NCI-H146 (cell line): Measurements from ENCODE around the gene C10orf88.
"Not testable (repeated sequence)": the region's sequence is repeated elsewhere in the genome, so short reads cannot be mapped to it uniquely, and the experiment has no call there.

Experiments
- DNase-seq: peaks from one replicate; lab custom pipeline; 2025; lab: John Stamatoyannopoulos, UW

Gene C10orf88

GRCh38 chr10:122957474-122957873 is 3.4 kb upstream of the C10orf88 start:
- no peak for DNase-seq

- DNase-seq: no peak
Measured at GRCh38 chr10:122955892-122956291, 1.9 kb upstream of the C10orf88 start.

GRCh38 chr10:122954731-122955050 is 664 bp upstream of the C10orf88 start:
- no peak for DNase-seq

GRCh38 chr10:122949296-122949695 is 4.7 kb downstream of the C10orf88 start:
- no peak for DNase-seq

- no peak for DNase-seq
Measured at GRCh38 chr10:122939856-122940543, 14.0 kb downstream of the C10orf88 start.

GRCh38 chr10:122939133-122939855 is 14.7 kb downstream of the C10orf88 start:
- no peak for DNase-seq

GRCh38 chr10:122931088-122931906 is 22.7 kb downstream of the C10orf88 start:
- DNase-seq: no peak

- no peak for DNase-seq
Measured at GRCh38 chr10:122930140-122930539, 23.9 kb downstream of the C10orf88 start.

- no peak for DNase-seq
Measured at GRCh38 chr10:122915700-122916099, 38.3 kb downstream of the C10orf88 start.

GRCh38 chr10:122911889-122912484 is 42.0 kb downstream of the C10orf88 start:
- DNase-seq: no peak

GRCh38 chr10:122910310-122910709 is 43.7 kb downstream of the C10orf88 start, which contains the start of gene FAM24A:
Gene FAM24A (plus strand): TSS chr10:122910610. CDS start chr10:122911635, 1,025 bp downstream.
- DNase-seq: no peak

GRCh38 chr10:122903861-122904260 is 50.2 kb downstream of the C10orf88 start:
- DNase-seq: not testable (repeated sequence)

- no peak for DNase-seq
Measured at GRCh38 chr10:122894261-122894944, 59.6 kb downstream of the C10orf88 start.

GRCh38 chr10:122884166-122884565 is 69.9 kb downstream of the C10orf88 start:
- no peak for DNase-seq

GRCh38 chr10:122882766-122883165 is 71.3 kb downstream of the C10orf88 start:
- DNase-seq: no peak
